GM10248 (cell line): ENCODE measurements around the gene ST3GAL4.
"Not testable (repeated sequence)": the region's sequence is repeated elsewhere in the genome, so short reads cannot be mapped to it uniquely, and the experiment has no call there.

Experiments
- CTCF ChIA-PET: fragments of 300-600 bp; sonication (Branson Sonifier 250); formaldehyde crosslinking; extraction: SDS; loops from one replicate; lab custom pipeline; 2021; ENCODE audit warnings: antibody characterized with exemption; lab: Yijun Ruan, JAX
- POLR2A ChIA-PET: fragments of 350-650 bp; sonication (Branson Sonifier 250); formaldehyde crosslinking; extraction: SDS; loops from one replicate; lab custom pipeline; 2020; ENCODE audit warnings: antibody characterized with exemption; lab: Yijun Ruan, JAX
- DNase-seq: peaks from one replicate; pipeline ENCODE4 v3.0.0; 2012; ENCODE audit errors: extremely low spot score
- CTCF ChIP-seq: IDR thresholded peaks from 2 replicates; pipeline ENCODE4 v1.5.1; 2012; ENCODE audit warnings: mild to moderate bottlenecking, low read depth; ENCODE audit errors: extremely low read depth, missing control alignments, control extremely low read depth

Gene ST3GAL4

DNA sequence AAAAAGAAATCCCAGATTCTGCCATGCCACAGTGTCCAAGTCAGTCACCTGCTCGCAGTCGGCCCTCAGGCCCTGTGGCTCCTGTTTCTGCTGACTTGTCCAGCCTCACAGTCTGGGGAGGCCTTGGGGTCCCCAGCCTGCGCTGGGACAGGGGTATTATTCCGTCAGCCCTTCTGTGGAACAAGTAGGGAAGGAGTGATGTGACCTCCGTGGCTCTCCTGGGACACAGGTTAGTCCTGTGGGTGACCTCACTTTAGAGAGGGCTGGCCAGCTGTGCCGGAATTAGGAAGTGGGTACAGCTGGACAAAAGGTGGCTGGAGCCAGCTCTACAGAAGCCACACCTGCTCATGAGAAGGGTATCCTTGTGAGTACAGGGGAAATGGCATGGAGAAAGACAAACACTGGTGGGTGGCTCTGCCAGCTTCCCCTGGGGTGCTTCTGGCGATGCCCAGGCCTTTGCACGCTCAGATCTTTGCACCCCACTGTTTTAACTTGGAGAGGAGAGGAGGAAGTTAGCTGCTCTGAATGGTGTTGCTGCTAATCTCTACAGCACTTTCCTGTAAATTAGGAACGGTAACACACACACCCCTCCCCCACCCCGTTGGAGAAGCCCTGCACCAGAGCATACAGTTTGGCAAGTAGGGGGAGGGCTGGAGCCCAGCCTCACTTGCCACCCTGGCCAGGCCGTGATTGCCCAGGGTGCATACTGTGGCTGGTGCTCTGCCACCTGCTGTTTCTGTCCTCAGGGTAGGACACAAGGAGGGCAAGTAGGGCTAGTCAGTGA is 13.0 kb downstream of the ST3GAL4 start:
- CTCF ChIA-PET, DNase-seq, POLR2A ChIA-PET: not testable (repeated sequence)

GRCh38 chr11:126370016-126370415 is 14.5 kb downstream of the ST3GAL4 start:
- CTCF ChIA-PET = interaction anchor here (1.1 to 1.8 kb wide), 3 partner anchors 10 to 59 kb away, joined by 3 to 6 read pairs (median 5); no protein-coding TSS in a partner anchor
- no peak for DNase-seq
- POLR2A ChIA-PET = no interaction called here
- no peak for TF ChIP-seq CTCF

DNA sequence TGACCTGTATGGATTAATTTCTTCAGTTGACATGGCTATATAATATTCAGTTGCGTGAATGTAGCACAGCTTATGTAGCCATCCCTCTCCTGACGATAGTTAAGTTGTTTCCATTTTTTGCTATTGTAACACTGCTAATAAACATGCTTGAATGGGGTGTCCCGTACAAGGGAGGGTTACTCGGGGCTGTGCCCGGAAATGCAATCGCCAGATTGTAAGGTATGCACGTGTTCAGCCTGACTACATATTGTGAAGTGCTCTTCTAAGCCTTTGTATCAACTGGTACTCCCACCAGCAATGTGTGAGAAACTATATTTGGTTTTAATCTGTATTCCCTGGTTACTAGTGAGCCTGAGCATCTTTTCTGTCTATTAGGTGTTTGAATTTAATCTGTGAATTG is 16.1 kb downstream of the ST3GAL4 start:
- POLR2A ChIA-PET = no interaction called here
- no peak for DNase-seq
- CTCF ChIA-PET = interaction anchor here (1.8 kb wide), 1 partner anchor 9 kb away, joined by 6 read pairs; no protein-coding TSS in a partner anchor
- TF ChIP-seq CTCF = no peak

- POLR2A ChIA-PET, CTCF ChIA-PET: not testable (repeated sequence)
These were observed 18.0 kb downstream of the ST3GAL4 start for GRCh38 chr11:126373389-126374066.

GRCh38 chr11:126374562-126375300 is 19.2 kb downstream of the ST3GAL4 start:
- POLR2A ChIA-PET, CTCF ChIA-PET: not testable (repeated sequence)

More at GRCh38 chr11:126373389-126374066, 18.0 kb downstream of the ST3GAL4 start:
- not testable (repeated sequence) for DNase-seq

DNA sequence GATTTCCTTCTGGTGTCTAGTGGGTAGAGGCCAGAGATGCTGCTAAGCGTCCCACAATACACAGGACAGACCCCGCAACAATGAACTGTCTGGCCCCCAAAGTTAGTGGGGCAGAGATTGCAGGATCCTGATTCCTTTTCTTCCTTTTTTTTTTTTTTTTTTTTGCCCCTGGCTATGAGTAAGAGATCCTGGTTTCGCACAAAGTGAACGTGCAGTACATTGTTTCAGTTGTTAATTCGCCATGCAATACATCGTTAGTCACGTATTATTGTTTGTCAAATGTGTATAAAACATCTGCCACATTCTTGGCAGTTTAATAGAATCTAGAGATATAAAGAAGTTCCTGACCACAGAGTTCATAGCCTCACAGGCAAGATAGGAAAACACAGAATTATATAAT is 20.2 kb downstream of the ST3GAL4 start:
- ChIA-PET CTCF (no interaction called here), POLR2A (no interaction called here)
- TF ChIP-seq CTCF = no peak
- DNase-seq = no peak

More at GRCh38 chr11:126374562-126375300, 19.2 kb downstream of the ST3GAL4 start:
- not testable (repeated sequence) for DNase-seq

DNA sequence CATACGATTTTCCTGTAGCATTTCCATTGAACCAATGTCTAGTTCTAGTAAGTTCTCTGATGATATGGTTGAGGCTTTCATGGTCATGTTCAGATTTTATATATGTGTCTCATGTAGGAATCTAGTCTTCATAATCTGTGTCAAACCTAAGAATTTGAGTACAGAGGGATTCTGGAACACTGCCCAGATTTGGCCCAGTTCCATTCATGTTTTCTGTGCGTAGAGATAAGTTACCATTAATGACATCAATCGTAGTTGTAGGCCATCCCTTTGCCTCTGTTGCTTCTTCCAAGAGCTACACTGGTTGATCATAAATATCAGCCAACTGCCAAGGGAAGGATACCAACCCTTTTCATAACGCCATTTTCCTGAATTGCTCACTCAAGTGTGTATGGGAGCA is 23.3 kb downstream of the ST3GAL4 start:
- ChIA-PET POLR2A (no interaction called here), CTCF (no interaction called here)
- DNase-seq = no peak
- TF ChIP-seq CTCF = no peak
